Astrocyte of the cerebellum (primary cell): Measurements from ENCODE around the gene GPR55.

Experiments used
- DNase-seq: peaks from one replicate; pipeline ENCODE4 v3.0.0-alpha.2; 2011; ENCODE audit warnings: low read depth
- H3K4me3 ChIP-seq: 2 replicates; pipeline ENCODE4 v1.5.1; 2011; ENCODE audit warnings: mild to moderate bottlenecking, low read depth, low read length, moderate library complexity
- in situ Hi-C: cut with HindIII; loops from 2 replicates; pipeline ENCODE4 v1.10.0; 2017; ENCODE audit warnings: low sequenced_read_pairs
- TF ChIP-seq, protein P1 (sequence below): IDR thresholded peaks from 2 replicates; pipeline ENCODE4 v1.5.1; 2012; ENCODE audit warnings: low read length, low read depth, moderate library complexity, mild to moderate bottlenecking; ENCODE audit errors: missing control alignments

Gene GPR55

DNA sequence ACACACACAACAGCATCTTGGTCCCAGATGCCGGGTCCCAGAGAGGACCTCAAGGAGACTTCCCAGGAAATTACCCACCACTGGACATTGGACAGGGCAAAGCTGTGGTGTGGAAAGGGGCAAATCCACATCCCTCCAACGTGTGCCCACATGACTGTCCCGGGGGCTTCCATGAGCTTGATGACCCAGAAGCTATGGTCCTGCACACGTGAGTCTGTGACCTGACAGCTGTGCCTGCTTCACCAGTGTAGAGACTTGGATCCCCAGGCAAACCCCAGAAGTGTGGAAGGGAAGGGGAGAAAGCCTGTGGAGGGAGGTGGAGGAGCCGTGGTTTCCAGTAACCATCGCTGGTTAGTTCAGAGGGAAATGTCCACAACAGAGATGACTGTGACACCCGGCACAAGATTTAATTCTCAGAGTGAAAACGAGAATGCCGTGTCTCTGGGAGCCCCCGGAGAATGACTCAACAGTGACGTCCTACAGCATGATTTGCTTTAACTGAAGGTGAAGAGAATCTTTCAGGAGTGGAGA lies 19.1 kb upstream of the GPR55 start:
- TF ChIP-seq, protein P1, sequence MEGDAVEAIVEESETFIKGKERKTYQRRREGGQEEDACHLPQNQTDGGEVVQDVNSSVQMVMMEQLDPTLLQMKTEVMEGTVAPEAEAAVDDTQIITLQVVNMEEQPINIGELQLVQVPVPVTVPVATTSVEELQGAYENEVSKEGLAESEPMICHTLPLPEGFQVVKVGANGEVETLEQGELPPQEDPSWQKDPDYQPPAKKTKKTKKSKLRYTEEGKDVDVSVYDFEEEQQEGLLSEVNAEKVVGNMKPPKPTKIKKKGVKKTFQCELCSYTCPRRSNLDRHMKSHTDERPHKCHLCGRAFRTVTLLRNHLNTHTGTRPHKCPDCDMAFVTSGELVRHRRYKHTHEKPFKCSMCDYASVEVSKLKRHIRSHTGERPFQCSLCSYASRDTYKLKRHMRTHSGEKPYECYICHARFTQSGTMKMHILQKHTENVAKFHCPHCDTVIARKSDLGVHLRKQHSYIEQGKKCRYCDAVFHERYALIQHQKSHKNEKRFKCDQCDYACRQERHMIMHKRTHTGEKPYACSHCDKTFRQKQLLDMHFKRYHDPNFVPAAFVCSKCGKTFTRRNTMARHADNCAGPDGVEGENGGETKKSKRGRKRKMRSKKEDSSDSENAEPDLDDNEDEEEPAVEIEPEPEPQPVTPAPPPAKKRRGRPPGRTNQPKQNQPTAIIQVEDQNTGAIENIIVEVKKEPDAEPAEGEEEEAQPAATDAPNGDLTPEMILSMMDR, result no peak
- no peak overlapping the region for H3K4me3 ChIP-seq
- in situ Hi-C loops, result no loop called here
- no peak for DNase-seq

DNA sequence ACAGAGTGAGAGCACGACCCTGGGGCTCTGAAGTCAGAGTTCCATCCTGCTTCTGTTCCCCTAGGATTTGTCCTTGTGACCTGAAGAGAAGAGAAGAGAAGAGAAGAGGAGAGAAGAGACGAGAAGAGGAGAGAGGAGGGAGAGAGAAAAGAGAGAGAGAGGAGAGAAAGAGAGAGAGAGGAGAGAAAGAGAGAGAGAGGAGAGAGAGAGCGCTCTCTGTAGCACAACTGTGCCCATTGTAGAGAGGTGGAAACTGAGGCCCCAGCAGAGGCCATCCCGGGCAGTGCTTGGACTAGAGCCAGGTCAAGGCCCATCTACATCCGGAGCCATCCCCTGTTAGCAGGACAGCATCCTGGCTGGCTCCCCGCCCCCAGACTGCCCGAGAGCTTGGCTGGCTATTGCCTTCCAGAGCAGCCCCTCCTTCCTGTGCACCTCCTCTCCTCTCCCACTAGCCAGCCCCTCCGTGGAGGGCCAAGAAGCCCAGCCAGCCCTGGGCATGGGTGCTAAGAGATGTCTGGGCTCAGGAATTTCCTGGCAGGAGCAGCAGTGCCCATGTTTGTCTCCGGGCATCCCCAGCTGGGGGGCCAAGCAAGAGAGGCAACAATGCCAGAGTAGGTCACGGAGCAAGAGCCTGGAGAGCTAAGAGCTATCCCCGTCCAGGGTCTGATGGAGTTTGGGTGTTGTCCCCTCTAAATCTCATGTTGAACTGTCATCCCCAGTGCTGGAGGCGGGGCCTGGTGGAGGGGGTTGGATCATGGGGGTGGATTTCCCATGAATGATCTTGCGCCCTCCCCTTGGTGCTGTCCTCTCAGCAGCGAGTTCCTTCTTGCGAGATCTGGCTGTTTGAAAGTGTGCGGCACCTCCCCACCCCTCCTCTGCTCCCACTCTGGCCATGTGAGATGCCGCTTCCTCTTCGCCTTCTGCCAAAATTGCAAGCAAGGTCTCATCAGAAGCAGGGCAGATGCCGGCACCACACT lies 18.2 kb upstream of the GPR55 start:
- no peak overlapping the region for H3K4me3 ChIP-seq
- no peak for DNase-seq
- TF ChIP-seq, protein P1, result no peak
- in situ Hi-C loops, result no loop called here

GRCh38 chr2:230942371-230942770 lies 17.3 kb upstream of the GPR55 start:
- no peak overlapping the region for H3K4me3 ChIP-seq
- no peak for DNase-seq
- in situ Hi-C loops, result no loop called here
- TF ChIP-seq, protein P1, result no peak

GRCh38 chr2:230941202-230942180 lies 16.4 kb upstream of the GPR55 start:
- TF ChIP-seq, protein P1, result no peak
- no peak for DNase-seq
- H3K4me3 ChIP-seq, result no peak overlapping the region
- in situ Hi-C loops, result no loop called here

DNA sequence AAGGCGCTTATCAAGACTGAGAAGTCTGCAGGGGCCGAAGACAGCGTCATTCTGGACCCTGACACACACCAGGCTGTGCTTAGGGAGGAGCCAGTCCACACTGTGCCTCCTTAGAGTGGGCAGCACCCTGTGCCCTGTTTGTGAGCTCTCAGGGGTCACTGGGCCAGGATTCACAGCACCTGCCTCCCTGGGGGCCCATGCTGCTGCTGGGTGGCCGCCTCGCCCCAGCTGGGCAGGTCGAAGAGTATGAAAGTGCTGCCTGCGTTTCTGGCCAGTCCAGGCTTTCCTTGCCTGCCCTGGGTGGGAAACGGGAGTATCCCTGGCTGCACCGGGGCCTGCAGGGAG lies 15.4 kb upstream of the GPR55 start:
- in situ Hi-C loops, result no loop called here

More for the DNA sequence above, 15.4 kb upstream of the GPR55 start:
- TF ChIP-seq, protein P1, result no peak
- H3K4me3 ChIP-seq, result no peak overlapping the region
- DNase-seq, result no peak
